PC-9 (cell line): ENCODE results near the gene HERC2. TPM values are rescaled to one million over a fixed set of nuclear protein-coding genes. Genes with fewer than 3 reads are reported as not detected.
"Not testable (repeated sequence)": the region's sequence is repeated elsewhere in the genome, so short reads cannot be mapped to it uniquely, and the experiment has no call there.

Experiments
- BruUV-seq: library from RNA; stranded (reverse); fragments of 400-500 nt; replicated peaks from 2 replicates; lab custom pipeline; 2021; lab: Mats Ljungman, UMichigan
- CTCF ChIA-PET: fragments of 300-600 bp; sonication (Branson Sonifier 250); formaldehyde crosslinking; loops from one replicate; lab custom pipeline; 2022; ENCODE audit warnings: antibody characterized with exemption; lab: Charles Lee
- POLR2A ChIA-PET: fragments of 300-600 bp; sonication (Branson Sonifier 250); formaldehyde crosslinking; loops from one replicate; lab custom pipeline; 2022; ENCODE audit warnings: antibody characterized with exemption; ENCODE audit not compliant: unreplicated experiment; lab: Charles Lee
- DNase-seq, 2 experiments: peaks; one replicate each; pipeline versions ENCODE4 v3.0.0 to v3.0.0-alpha.2; 2015 to 2022; ENCODE audit warnings: mixed read lengths in 1 of 2
- H2AFZ ChIP-seq: fragments of 200-600 bp; sonication (generic); 2 replicates; pipeline ENCODE4 v1.8.1; 2017; ENCODE audit warnings: antibody characterized with exemption
- H3F3A ChIP-seq: fragments of 200-600 bp; sonication (generic); 2 replicates; pipeline ENCODE4 v1.8.1; 2017; ENCODE audit warnings: antibody characterized with exemption, mild to moderate bottlenecking, low read depth; ENCODE audit not compliant: insufficient read depth
- H3K27ac ChIP-seq: fragments of 200-600 bp; sonication (generic); 2 replicates; pipeline ENCODE4 v1.6.1; 2016; ENCODE audit warnings: mixed run types
- H3K27me3 ChIP-seq: fragments of 200-600 bp; sonication (generic); 2 replicates; pipeline ENCODE4 v1.6.1; 2016; ENCODE audit warnings: low read depth, mixed run types; ENCODE audit not compliant: insufficient read depth
- H3K36me3 ChIP-seq: fragments of 200-600 bp; sonication (generic); 2 replicates; pipeline ENCODE4 v1.6.1; 2016; ENCODE audit warnings: low read depth, mixed run types
- H3K4me1 ChIP-seq: fragments of 200-600 bp; sonication (generic); replicated peaks from 2 replicates; pipeline ENCODE4 v1.6.1; 2016; ENCODE audit warnings: mixed run types; ENCODE audit not compliant: insufficient read depth
- H3K4me2 ChIP-seq: fragments of 200-600 bp; sonication (generic); 2 replicates; pipeline ENCODE4 v1.6.1; 2017; ENCODE audit warnings: mixed run types
- H3K4me3 ChIP-seq: fragments of 200-600 bp; sonication (generic); 2 replicates; pipeline ENCODE4 v1.6.1; 2016; ENCODE audit warnings: mixed run types
- H3K79me2 ChIP-seq: fragments of 200-600 bp; sonication (generic); 2 replicates; pipeline ENCODE4 v1.6.1; 2017; ENCODE audit warnings: low read depth, mixed run types
- H3K9me2 ChIP-seq: fragments of 200-600 bp; sonication (generic); 2 replicates; pipeline ENCODE4 v1.8.1; 2017; ENCODE audit warnings: mild to moderate bottlenecking; ENCODE audit not compliant: insufficient read depth
- H3K9me3 ChIP-seq: fragments of 200-600 bp; sonication (generic); 2 replicates; pipeline ENCODE4 v1.8.1; 2016; ENCODE audit warnings: low read depth; ENCODE audit not compliant: insufficient read depth
- H4K20me1 ChIP-seq: fragments of 200-600 bp; sonication (generic); 2 replicates; pipeline ENCODE4 v1.8.1; 2017; ENCODE audit not compliant: insufficient read depth
- EZH2 ChIP-seq: fragments of 200-600 bp; sonication (generic); IDR thresholded peaks from 2 replicates; pipeline ENCODE4 v1.8.0; 2017; ENCODE audit warnings: antibody characterized with exemption, low read depth
- intact Hi-C: fragments of 100-400 bp; cut with micrococcal nuclease; formaldehyde crosslinking; loops from one replicate; pipeline ENCODE4 v1.10.0; 2022; ENCODE audit not compliant: unreplicated experiment
- total RNA-seq: library from RNA; stranded (reverse); gene quantifications from 2 replicates; pipeline ENCODE4 v1.2.3, GENCODE V29; 2021
- TF ChIP-seq, protein P1 (sequence below): fragments of 200-600 bp; sonication (generic); conservative IDR thresholded peaks from 2 replicates; pipeline ENCODE4 v1.6.1; 2017; ENCODE audit warnings: mixed run types, antibody characterized with exemption, mild to moderate bottlenecking, moderate library complexity

Gene HERC2
- total RNA-seq, 1 experiment from 2014 or later = 49.7 TPM

DNA sequence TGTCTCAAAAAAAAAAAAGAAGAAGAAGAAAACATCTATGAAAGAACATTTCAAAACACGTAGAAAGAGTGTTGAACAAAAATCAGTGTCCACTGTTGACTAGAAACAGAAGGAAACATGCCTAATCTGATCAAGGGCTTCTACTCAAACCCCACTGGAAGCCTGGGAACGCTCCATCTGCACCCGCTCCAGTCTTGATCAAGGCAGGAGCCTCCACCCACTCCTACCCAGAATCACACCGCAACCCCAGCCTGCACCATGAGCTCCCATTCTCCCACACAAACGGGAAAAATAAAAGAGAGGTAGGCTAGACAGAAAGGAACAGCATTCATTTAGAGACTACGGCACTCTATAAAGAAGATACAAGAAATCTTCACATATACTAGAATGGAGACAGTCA, 181.9 kb downstream of the HERC2 start:
- no peak overlapping the region for H3K4me3 ChIP-seq
- H3K27ac ChIP-seq = no peak overlapping the region
- no peaks in the 10 kb centered on the region for H3K36me3 ChIP-seq
- DNase-seq = no peak
- H2AFZ ChIP-seq = no peak overlapping the region
- H3K9me2 ChIP-seq = no peaks in the 10 kb centered on the region
- no peaks in the 10 kb centered on the region for H3K27me3 ChIP-seq
- H3K79me2 ChIP-seq = no peaks in the 10 kb centered on the region
- no peaks in the 10 kb centered on the region for H3K9me3 ChIP-seq
- intact Hi-C loops = no loop called here
- no peaks in the 10 kb centered on the region for H3F3A ChIP-seq
- ChIA-PET CTCF (no interaction called here), POLR2A (no interaction called here)
- no TSS peak for BruUV-seq
- H3K4me2 ChIP-seq = no peak overlapping the region
- TF ChIP-seq EZH2 = no peak
- TF ChIP-seq, protein P1, sequence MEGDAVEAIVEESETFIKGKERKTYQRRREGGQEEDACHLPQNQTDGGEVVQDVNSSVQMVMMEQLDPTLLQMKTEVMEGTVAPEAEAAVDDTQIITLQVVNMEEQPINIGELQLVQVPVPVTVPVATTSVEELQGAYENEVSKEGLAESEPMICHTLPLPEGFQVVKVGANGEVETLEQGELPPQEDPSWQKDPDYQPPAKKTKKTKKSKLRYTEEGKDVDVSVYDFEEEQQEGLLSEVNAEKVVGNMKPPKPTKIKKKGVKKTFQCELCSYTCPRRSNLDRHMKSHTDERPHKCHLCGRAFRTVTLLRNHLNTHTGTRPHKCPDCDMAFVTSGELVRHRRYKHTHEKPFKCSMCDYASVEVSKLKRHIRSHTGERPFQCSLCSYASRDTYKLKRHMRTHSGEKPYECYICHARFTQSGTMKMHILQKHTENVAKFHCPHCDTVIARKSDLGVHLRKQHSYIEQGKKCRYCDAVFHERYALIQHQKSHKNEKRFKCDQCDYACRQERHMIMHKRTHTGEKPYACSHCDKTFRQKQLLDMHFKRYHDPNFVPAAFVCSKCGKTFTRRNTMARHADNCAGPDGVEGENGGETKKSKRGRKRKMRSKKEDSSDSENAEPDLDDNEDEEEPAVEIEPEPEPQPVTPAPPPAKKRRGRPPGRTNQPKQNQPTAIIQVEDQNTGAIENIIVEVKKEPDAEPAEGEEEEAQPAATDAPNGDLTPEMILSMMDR = no peak
- H4K20me1 ChIP-seq = no peaks in the 10 kb centered on the region
- no peaks in the 10 kb centered on the region for H3K4me1 ChIP-seq

DNA sequence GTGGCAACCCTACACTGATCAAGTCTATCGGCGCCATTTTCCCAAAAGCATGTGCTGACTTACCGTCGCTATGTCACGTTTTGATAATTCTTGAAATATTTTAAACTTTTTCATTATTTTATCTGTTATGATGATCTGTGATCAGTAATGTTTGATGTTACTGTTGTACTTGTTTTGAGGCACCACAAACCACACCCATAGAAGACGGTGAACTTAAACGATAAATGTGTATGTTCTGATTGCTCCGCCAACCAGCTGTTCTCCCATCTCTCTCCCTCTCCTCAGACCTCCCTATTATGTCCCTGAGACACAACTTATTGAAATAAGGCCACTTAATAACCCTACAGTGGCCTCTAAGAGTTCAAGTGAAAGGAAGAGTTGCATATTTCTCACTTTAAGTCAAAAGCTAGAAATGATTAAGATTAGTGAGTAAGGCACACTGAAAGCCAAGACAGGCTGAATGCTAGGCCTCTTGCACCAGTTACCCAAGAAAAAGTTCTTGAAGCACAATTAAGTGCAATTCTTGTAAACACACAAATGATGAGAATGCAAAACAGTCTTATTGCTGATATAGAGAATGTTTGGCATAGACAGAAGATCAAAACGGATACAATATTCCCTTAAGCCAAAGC, 184.5 kb downstream of the HERC2 start:
- BruUV-seq, H3F3A ChIP-seq, H3K79me2 ChIP-seq, H3K9me2 ChIP-seq, H3K4me1 ChIP-seq, H3K4me3 ChIP-seq, H3K9me3 ChIP-seq, H2AFZ ChIP-seq, POLR2A ChIA-PET, DNase-seq, CTCF ChIA-PET, H3K27ac ChIP-seq, intact Hi-C loops, H4K20me1 ChIP-seq, H3K36me3 ChIP-seq, H3K27me3 ChIP-seq, H3K4me2 ChIP-seq: not testable (repeated sequence)

DNA sequence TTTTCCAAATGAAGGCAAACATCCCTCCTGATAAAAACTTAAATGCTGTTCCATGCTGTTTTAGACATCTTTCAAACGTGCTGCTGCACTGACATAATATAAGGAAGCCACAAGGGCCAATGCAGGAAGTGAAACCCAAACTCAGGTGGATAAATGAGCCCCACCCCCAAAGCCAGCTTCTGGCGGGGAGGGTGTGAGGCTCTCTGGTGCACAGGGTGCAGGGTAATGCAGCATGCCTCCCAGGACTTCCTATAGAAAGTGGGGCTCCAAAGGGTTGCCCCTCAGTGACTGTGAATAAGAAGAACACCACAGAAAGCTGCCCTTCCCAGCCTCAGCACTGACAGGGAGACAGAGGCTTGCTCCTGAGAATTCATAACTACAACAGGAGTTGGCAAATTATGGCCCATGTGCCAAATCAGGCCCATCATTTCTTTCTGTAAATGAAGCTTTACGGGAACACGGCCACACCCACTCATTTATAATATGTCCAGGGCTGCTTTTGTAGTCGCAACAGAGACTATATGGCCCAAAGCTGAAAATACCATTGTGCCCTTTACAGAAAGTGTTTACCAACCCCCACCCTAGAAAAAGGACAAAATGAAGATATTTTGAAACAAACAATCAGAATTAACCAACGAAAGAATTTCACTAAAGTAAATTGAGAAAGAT, 185.6 kb downstream of the HERC2 start:
- H2AFZ ChIP-seq, H3K79me2 ChIP-seq, BruUV-seq, CTCF ChIA-PET, H3K36me3 ChIP-seq, POLR2A ChIA-PET, H4K20me1 ChIP-seq, H3K9me2 ChIP-seq, H3F3A ChIP-seq, H3K4me1 ChIP-seq, H3K27ac ChIP-seq, H3K4me2 ChIP-seq, H3K9me3 ChIP-seq, intact Hi-C loops, H3K4me3 ChIP-seq, H3K27me3 ChIP-seq, DNase-seq: not testable (repeated sequence)

DNA sequence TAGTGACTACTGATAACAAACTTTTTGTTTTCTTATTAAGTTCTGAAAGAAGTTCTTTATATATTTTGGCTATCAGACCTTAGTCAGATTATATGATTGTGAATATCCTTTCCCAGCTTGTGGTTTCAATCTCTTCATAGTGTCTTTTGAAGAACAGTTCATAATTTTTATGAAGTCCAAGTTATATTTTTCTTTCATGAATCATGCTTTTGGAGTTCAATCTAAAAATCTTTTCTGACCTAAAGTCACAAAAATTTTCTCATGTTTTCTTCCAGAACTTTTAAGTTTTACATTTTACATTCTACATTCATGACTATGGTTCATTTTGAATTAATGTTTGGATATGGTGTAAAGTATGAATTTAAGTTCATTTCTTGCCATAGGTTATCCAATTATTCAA, 188.7 kb downstream of the HERC2 start:
- CTCF ChIA-PET = no interaction called here
- H3F3A ChIP-seq = no peaks in the 10 kb centered on the region

More for the DNA sequence above, 188.7 kb downstream of the HERC2 start:
- Histone ChIP-seq H3K4me3 (no peak overlapping the region), H3K9me3 (no peaks in the 10 kb centered on the region), H4K20me1 (no peaks in the 10 kb centered on the region), H3K27me3 (no peaks in the 10 kb centered on the region), H3K4me1 (no peaks in the 10 kb centered on the region), H2AFZ (no peak overlapping the region), H3K79me2 (no peaks in the 10 kb centered on the region), H3K27ac (no peak overlapping the region), H3K36me3 (no peaks in the 10 kb centered on the region), H3K9me2 (no peaks in the 10 kb centered on the region), H3K4me2 (no peak overlapping the region)
- POLR2A ChIA-PET = no interaction called here
- DNase-seq = no peak
- TF ChIP-seq, protein P1 = no peak
- no peak for TF ChIP-seq EZH2
- BruUV-seq = no TSS peak
- intact Hi-C loops = no loop called here
